Glomerular visceral epithelial cell (primary cell): ENCODE results near the gene KATNAL1.

ENCODE experiments used
- DNase-seq: peaks from one replicate; pipeline ENCODE4 v3.0.0-alpha.2; 2016; ENCODE audit errors: extremely low spot score

The KATNAL1 gene

GRCh38 chr13:30332456-30333143 lies 25.2 kb upstream of the KATNAL1 start:
- no peak for DNase-seq

DNA sequence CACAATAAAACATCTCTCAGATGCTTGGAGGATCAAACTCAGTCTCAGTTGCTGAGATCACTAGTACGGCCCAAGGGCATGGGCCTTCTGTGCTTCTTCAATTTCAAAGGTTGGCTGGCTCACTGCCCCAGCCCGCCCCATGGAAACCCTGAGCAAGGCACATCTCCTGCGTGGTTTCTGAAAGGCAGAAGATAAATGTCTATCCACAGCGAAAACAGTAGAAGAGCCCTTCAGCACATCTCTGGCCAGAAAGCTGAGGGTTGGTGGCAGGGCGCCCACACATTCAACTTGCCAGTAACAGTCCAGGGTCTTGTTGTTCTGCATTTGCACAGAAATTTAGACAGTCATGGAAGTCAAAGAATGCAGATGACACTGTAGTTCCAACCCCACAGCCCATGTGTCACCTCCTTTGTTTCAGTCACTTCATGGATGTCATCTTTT lies 24.0 kb upstream of the KATNAL1 start:
- no peak for DNase-seq

DNA sequence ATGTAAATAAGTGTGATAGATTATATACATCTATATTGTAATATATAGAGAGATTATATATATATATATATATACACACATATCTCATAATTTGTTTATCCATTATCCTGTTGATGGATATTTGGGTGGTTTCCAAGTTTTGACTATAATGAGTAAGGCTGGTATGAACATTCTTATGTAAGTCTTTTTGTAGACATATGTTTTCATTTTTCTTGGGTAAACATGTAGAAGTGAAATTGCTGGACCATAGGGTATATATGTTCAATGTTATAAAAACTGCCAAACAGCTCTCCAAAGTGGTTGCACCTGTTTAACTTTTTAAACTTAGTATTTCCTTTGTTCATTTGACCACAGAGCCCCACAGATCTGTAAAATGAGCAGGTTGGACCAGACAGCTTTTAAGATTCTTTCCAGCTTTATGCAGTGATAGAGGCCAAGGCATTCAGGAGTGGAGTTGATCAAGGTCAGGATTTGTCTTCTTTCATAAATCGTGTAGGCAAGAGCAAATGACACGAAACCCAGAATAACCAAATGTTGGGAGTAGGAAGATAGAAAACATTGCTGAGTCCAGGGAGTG lies 21.7 kb upstream of the KATNAL1 start:
- no peak for DNase-seq

DNA sequence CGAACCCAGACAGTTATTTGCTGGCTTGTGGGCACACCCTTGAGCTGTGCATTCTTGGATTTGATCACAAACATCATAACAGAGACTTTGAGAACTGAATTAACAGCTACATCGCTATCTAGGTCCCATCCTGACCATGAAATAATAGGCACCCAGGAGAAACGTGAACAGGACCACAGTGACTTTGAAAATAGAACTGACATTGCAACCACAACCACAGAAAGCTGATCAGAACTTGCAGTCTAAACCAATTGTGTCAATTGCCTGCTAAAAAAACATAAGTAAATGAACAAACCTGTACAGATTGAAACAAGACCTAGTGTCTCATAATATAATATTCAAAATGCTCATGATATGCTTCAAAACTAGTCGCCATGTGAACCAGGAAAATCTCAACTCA lies 18.3 kb upstream of the KATNAL1 start:
- no peak for DNase-seq

DNA sequence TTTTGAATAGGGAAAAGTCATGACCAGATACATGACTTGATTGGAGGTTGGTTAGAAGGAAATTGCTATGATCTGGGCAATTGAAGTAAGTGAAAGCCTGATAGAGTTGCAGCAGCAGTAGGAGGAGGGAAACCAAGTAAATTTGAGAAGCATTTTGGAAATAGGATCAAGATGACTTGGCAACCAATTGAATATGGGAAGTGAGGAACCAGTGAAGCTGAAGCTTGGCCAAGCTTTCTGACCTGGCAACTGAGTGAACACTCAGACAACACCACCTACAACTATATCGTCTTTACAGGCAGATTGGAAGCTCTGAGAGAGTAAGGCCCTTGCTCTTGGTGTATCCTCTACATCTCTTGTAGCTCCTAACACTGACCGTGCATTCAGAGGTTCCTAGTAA lies 16.2 kb upstream of the KATNAL1 start:
- DNase-seq, result no peak

DNA sequence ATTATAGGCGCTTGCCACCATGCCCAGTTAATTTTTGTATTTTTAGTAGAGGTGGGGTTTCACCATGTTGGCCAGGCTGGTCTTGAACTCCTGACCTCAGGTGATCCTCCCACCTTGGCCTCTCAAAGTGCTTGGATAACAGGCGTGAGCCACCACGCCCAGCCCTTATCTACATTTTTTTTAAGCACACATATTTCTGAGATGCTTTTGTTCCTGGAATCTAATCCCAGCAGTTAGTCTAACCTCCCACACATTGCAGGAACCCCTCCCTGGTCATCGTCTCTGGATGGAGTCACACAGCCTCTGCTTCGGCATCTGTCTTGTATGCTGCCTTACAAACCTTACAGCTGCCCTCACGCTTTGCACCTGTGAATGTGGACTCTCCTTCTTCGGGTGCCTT lies 15.1 kb upstream of the KATNAL1 start:
- DNase-seq, result no peak

GRCh38 chr13:30321256-30321655 lies 13.9 kb upstream of the KATNAL1 start:
- no peak for DNase-seq

DNA sequence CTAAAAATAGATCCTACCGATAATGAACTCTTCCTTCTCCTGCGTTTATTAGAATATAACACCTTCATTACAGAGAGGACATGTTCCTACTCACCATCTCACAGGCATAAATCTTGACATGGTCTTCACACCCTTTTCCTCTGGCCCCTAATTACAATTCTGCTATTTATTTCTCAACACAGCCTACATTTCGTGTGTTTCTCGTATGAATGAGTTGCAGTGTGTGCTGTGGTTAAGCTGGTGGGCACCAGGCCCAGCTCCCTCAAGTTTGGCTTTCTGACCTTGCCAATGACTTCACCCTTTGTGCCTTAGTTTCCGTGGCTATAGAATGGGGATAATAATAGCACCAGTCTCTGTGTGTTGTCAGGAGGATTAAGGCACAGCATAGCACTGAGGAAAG lies 12.3 kb upstream of the KATNAL1 start:
- DNase-seq, result no peak

DNA sequence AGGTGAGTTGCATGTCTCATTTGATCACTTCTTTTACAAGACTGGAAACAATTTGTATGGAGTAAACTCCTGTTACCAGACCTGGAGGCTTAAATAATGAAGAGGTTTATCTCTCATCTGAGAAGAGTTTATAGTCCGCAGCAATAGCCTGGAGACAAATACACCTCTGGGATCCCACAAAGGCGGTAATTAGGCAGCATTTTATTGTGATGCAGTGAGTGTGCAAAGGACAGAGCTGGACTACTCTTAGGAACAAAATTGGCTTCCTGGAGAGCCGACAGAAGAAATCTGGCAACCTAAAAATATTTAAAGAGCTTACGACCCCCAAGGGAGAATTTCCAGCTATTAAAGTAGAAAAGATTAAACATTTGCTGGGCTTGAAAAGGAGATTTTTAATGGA lies 11.8 kb upstream of the KATNAL1 start:
- DNase-seq, result no peak

GRCh38 chr13:30318026-30318425 lies 10.7 kb upstream of the KATNAL1 start:
- no peak for DNase-seq

DNA sequence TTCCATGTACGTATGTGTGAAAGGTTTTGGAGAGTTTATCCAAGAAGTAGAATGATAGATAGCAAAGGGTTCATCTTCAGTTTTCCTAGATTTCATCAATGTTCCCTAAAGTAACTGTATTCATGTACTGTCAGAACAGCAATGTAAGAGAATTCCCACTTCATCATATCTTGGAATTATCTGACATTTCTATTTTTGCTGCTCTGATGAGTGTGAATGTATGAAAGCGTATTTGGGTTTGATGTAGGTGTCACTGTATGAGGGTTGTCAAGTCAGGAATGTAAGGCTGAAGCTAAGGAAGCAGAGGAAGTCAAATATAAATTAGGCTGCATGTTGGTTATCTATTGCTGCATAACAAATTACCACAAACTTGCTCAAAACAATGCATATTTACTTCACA lies 7.2 kb upstream of the KATNAL1 start:
- DNase-seq, result no peak

DNA sequence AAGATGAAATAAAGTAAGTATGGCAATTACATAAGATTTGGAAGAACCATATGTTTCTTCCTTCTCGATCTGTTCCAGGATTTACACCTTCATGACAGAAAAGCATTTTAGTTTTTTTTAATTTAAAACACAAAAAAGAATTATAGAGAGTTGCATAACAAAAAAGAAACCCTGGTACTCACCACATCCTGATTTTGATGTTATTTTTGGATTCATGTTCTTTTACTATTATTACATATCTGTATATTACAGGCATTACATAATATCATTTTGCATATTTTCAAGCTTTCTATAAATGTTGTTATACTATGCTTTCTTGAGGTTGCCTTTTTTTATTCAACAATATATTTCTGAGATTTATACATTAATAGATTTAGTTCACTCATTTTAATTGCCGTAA lies 6.7 kb upstream of the KATNAL1 start:
- no peak for DNase-seq

DNA sequence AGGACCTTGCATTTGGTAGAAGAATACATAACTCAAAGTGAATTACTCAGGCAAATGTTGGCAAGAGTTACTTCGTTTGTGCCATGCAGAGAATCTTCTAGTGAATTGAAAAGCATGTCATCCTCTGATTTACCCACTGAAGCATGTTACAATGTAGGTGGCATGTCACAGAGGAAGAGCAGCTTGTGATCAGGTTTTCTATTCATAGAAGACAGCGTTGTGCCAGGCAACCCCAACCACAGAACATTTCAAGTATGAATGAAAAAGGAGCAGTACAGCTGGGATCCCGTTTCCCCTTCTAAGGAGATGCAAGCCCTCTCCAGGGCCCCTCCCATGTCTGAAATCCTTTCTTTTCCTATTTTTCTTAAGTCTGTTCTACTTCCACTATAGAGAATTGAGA lies 6.0 kb upstream of the KATNAL1 start:
- no peak for DNase-seq

DNA sequence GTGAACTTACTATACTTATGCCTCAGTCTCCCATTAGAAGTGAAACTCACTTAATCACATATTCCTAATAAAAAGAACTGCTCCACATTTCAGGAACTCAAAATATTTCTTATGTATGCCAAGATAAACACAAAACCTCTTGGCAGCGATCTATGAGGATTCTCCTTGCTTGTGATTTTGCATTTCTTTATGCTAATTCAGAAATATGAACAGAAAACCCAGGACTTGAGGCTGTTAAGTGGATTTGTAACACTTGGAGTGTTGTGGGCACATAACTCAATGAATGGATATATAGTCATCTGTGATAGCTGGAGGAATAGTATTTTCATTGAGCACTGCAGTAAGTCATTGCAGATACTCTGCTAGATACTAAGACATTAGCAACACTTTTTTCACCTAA lies 5.6 kb upstream of the KATNAL1 start:
- DNase-seq, result no peak

DNA sequence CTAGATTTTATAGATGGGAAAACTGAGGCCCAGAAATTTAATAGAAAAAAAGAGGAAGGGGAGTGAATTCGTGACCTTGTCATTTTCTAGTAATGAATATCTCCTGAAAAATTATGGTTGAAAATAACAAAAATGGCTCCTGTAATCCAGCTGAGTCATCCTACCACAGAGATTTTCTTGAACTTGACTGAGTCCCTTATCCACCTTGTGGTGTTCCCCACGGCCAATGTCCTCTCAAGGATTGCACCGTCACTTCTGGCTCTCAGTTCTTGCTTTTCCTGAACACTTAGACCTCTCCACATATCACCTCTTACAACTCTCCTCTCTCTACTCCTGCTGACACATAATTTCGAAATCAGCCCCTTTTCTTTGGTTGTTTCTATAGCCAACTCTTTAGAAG lies 1.2 kb upstream of the KATNAL1 start:
- no peak for DNase-seq

DNA sequence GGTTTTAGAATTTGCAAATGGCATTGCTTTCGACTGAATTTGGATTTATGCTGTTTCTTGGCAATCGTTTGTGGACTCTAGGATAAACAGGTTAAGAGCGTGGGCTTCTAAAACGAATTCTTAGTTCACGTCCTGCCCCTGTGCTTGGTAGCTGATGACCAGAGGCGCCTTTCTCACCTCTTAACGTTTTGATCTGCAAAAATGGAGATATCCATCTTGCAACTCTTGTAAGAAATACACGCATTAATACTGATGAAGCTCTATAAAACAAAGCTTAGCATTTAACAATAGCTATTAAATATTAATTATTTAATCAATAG lies 580 bp upstream of the KATNAL1 start:
- no peak for DNase-seq

GRCh38 chr13:30306762-30307193 lies 573 bp downstream of the KATNAL1 start:
- peak; percentile 91 for DNase-seq

- DNase-seq, result no peak
Measured at GRCh38 chr13:30305456-30305970, 1.8 kb downstream of the KATNAL1 start.

GRCh38 chr13:30303269-30303668 lies 4.1 kb downstream of the KATNAL1 start:
- DNase-seq, result no peak

DNA sequence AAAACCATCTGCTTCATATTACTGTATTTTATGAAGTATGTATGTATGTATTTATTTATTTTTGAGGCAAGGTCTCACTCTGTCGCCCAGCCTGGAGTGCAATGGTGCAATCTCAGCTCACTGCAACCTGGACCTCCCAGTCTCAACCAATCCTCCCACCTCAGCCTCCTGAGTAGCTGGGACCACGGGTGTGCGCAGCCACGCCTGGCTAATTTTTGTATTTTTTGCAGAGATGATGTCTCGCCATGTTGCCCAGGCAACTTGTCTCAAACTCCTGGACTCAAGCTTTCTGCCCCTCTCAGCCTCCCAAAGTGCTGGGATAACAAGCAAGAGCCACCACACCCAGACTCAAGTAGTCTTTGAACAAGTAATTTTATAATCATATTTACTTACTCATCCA lies 5.5 kb downstream of the KATNAL1 start:
- DNase-seq, result peak; percentile 24

DNA sequence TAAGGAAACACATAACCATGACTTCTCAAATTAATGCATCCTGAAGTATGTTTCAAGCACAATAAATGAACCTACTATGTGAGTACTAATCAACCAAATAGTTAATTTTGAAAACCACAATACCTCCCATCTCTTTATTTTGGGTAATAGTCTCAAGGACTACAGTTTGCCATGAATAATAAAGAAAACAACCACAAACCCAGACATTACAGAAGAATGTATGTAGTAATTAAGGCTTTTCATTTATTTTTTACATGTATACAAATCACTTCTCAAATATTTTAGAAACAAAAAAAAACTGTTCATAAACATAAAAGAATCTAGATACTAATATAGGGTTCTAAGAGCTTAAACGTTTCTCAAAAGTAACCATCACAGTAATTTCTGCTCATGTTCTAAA lies 6.8 kb downstream of the KATNAL1 start:
- DNase-seq, result no peak

DNA sequence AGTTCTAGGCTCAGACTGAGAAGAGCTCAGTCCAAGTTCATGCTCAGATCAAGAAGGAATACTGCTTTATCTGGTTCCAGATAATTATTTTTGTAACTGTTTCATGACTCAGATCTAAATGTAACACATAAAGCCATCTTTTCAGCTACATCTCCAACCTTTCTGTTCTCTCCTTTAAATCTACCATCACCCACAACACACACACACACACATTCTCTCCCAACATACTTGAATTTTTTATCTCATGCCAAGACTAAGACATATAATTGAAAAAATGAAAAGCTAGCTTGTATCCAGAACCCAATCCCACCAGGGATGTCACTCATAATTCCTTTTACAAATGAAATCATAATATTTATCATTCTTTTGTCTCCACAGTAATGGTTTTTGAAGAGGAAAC lies 7.6 kb downstream of the KATNAL1 start:
- DNase-seq, result no peak

DNA sequence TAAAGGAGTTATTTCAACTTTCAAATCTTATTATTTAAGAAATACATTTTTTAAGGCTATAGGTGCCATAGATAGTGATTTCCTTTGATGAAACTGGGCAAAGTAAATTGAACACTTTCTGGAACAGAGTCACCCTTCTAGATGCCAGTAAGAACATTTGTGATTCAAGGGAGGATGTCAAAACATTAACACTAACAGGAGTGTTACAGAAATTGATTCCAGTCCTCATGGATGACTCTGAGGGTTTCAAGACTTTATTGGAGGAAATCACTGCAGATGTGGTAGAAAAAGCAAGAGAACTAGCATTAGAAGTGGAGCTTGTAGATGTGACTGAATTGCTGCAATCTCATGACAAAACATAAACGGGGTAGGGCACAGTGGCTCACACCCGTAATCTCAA lies 12.2 kb downstream of the KATNAL1 start:
- DNase-seq, result no peak

DNA sequence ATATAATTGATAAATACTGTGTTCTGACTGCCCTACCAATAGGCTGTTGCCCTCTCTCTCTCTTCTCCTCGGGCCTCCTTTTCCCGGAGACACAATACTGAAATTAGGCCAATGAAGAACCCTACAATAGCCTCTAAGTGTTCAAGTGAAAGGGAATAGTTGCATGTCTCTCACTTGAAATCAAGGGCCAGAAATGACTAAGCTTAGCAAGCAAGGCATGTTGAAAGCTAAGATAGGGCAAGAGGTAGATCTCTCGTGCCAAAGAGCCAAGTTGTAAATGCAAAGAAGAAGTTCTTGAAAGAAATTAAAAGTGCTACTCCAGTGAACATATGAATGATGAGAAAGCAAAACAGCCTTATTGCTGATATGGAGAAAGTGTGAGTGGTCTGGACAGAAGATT lies 13.3 kb downstream of the KATNAL1 start:
- no peak for DNase-seq
